GM12875 (cell line): Measurements from ENCODE around the gene OSBPL8.

Experiments
- H3K4me3 ChIP-seq: one replicate; pipeline ENCODE4 v1.5.1; 2011; ENCODE audit warnings: low read depth, low read length, control low read depth
- CTCF ChIP-seq: IDR thresholded peaks from 2 replicates; pipeline ENCODE4 v1.5.1; 2011; ENCODE audit warnings: low read depth, mild to moderate bottlenecking, control low read depth, inconsistent platforms, low read length, moderate library complexity, borderline replicate concordance; ENCODE audit not compliant: insufficient read depth

OSBPL8 gene

GRCh38 chr12:76559400-76560085 lies at the start of gene OSBPL8:
OSBPL8 (minus strand) TSS chr12:76559771; CDS start chr12:76487551, 72,220 bp downstream.
- H3K4me3 ChIP-seq = peak within 1 kb of the TSS; percentile 76
- peak; percentile 11; the same call in 1 of the 2 replicates for TF ChIP-seq CTCF

GRCh38 chr12:76608070-76608469 lies 48.5 kb upstream of the OSBPL8 start:
- H3K4me3 ChIP-seq = no peak overlapping the region
- TF ChIP-seq CTCF = no peak

GRCh38 chr12:76595056-76595455 lies 35.5 kb upstream of the OSBPL8 start:
- no peak overlapping the region for H3K4me3 ChIP-seq
- TF ChIP-seq CTCF = no peak

GRCh38 chr12:76591476-76591875 lies 31.9 kb upstream of the OSBPL8 start:
- H3K4me3 ChIP-seq = no peak overlapping the region

GRCh38 chr12:76590131-76590530 lies 30.6 kb upstream of the OSBPL8 start:
- no peak for TF ChIP-seq CTCF
- no peak overlapping the region for H3K4me3 ChIP-seq

More at GRCh38 chr12:76591476-76591875, 31.9 kb upstream of the OSBPL8 start:
- TF ChIP-seq CTCF = no peak

GRCh38 chr12:76588881-76589565 lies 29.5 kb upstream of the OSBPL8 start:
- TF ChIP-seq CTCF = no peak
- H3K4me3 ChIP-seq = no peak overlapping the region
